Hindlimb muscle (tissue), 1 donor: Measurements from ENCODE around the gene TRIM14. TPM values are rescaled to one million over a fixed set of nuclear protein-coding genes. Genes with fewer than 3 reads are reported as not detected.
"Not testable (repeated sequence)": the region's sequence is repeated elsewhere in the genome, so short reads cannot be mapped to it uniquely, and the experiment has no call there.

Experiments used
- DNase-seq: peaks from one replicate; pipeline ENCODE4 v3.0.0-alpha.2; 2013
- polyA plus RNA-seq: library from polyadenylated mRNA; unstranded; fragments of 120-200 nt; gene quantifications from one replicate; pipeline ENCODE4 v1.2.1, GENCODE V29; 2013; ENCODE audit not compliant: insufficient read length

Gene TRIM14
- polyA plus RNA-seq, 1 donor = 1.1 TPM

- DNase-seq = no peak
Measured at GRCh38 chr9:98142182-98142907, 23.3 kb upstream of the TRIM14 start.

- no peak for DNase-seq
Measured at GRCh38 chr9:98140503-98140902, 21.5 kb upstream of the TRIM14 start.

DNA sequence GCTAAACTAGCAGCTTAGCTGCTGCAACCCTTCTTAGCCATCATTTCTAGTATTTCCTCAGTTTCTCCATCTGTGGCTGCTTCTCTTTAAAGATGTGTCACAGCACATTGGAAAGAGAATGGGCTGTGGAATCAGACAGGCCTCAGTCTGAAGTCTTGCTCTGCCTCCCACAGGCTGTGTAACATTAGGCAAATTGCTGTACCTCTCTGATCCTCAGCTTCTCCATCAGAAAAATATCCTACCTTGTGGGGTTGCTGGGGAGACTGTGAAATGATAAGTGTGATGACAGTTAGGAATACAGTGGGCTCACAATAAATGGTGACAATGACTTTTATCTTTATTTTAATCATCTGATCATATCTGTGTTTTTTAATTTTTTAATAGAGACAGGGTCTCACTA lies 17.5 kb upstream of the TRIM14 start:
- DNase-seq = no peak

GRCh38 chr9:98135938-98136337 lies 16.9 kb upstream of the TRIM14 start:
- DNase-seq = no peak

DNA sequence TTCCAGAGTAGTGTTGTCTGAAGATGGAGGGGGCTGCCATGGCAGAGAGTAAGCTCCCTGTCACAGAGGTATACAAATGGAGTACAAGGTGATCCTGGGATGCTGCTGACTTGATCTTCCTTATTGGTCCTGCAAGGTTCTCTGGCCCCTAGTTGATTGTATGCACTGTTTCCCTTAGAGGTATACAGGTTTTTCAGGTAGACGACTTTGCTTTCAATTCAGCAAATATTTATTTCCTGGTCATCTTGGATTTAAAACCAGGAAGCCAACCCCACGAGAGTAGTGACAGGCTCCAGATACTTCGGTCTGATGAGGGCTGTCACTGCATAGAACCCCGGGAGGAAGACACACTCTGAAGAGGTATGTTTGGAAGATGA lies 16.5 kb upstream of the TRIM14 start:
- DNase-seq = no peak

- DNase-seq = no peak
Measured at GRCh38 chr9:98134702-98135557, 15.9 kb upstream of the TRIM14 start.

GRCh38 chr9:98132806-98133631 lies 14.0 kb upstream of the TRIM14 start:
- no peak for DNase-seq

GRCh38 chr9:98132158-98132557 lies 13.1 kb upstream of the TRIM14 start:
- no peak for DNase-seq

- no peak for DNase-seq
Measured at GRCh38 chr9:98130576-98131228, 11.7 kb upstream of the TRIM14 start.

DNA sequence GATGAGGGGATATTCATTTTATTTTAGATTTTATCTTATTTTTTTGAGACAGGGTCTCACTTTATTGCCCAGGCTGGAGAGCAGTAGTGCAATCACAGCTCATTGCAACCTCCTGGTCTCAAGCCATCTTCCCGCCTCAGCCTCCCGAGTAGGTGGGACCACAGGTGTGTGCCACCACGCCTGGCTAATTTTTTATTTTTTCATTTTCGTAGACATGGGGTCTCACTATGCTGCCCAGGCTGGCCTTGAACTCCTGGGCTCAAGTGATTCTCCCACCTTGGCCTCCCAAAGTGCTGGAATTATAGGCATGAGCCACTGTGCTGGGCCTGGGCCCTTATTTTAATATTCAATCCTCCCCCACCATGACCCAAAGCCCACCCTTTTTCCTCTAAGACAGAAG lies 11.0 kb upstream of the TRIM14 start:
- DNase-seq = not testable (repeated sequence)

GRCh38 chr9:98129451-98129881 lies 10.4 kb upstream of the TRIM14 start:
- no peak for DNase-seq

GRCh38 chr9:98128316-98128715 lies 9.3 kb upstream of the TRIM14 start:
- DNase-seq = no peak

DNA sequence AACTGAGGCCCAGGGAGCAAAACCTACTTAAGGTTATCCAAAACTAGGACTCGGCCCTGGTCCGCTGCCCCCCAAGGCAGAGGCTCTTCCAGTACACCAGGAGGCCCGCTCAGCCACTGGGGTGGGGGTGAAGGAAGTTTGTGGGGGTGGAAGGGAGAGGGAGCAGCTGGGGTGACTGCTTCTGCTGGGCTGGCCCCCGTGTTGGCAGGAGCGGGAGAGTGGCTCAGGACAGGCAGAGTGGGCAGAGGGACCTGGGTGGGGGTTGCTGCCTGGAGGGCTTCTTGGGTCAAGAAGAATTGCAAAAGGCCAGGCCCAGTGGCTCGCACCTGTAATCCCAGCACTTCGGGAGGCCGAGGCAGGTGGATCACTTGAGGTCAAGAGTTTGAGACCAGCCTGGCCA lies 8.2 kb upstream of the TRIM14 start:
- no peak for DNase-seq

DNA sequence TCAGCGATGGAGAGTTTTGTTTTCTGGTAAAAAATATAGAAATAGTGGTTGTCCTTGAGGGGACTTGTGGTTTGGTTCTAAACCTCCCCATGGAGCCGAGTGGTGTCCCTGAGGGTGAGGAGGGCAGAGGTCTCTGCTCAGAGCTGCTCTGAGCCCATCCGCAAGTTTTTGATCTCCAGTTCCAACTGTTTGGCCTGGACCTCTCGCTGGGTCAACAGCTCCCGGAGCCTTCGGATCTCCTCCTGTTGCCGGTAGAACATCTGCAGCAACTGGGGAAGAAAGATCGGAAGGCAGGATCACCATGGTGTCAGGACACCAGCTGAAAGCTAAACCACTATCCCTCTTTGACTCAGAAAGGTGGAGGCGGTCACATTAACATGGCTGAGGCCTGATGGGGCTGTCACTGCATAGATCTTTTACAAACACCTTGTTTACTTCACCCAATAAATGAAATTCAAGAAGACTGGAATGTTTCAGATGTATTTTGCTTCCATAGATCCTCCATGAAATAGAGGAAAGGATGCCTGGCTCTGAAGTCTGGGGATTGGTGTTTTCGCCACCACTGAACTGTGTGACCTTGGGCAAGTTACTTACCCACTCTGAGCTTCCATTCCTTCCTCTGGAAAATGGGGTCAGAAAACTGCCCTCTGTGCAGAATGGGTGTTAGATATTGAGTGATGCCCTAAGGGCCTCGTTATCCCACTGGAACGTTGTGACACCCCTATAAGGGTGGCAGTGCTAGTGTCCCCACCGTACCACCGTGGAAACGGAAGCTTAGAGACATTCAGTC lies 5.8 kb upstream of the TRIM14 start:
- no peak for DNase-seq

- not testable (repeated sequence) for DNase-seq
Measured at GRCh38 chr9:98124091-98124490, 5.1 kb upstream of the TRIM14 start.

DNA sequence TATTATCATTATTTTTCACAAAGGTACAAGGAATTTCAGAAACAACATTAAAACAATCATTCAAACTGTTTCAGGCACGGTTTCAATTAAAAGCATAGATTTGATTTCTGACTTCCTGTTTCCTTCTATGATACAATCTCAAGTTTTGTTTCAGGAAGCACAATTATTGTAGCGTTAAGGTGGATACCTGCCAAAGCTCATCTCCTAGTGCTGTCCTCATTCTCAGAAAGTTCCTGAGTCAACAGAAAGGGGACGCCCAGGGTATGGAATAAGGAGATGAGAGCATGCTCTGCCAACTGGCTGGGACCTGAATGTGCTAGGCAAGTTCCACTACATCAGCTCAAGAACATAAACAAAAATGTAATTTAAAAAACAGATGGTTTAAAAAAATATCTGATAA lies 2.0 kb upstream of the TRIM14 start:
- peak; percentile 61 for DNase-seq

- DNase-seq = no peak
Measured at GRCh38 chr9:98120476-98120875, 1.5 kb upstream of the TRIM14 start.

GRCh38 chr9:98117984-98118639 lies 910 bp downstream of the TRIM14 start:
- no peak for DNase-seq

GRCh38 chr9:98117097-98117496 lies 1.9 kb downstream of the TRIM14 start:
- DNase-seq = not testable (repeated sequence)

- no peak for DNase-seq
Measured at GRCh38 chr9:98109052-98109451, 10.0 kb downstream of the TRIM14 start.

- no peak for DNase-seq
Measured at GRCh38 chr9:98108531-98109031, 10.4 kb downstream of the TRIM14 start.
